Choroid plexus epithelial cell (primary cell): ENCODE data around the gene EIF1AY.

Experiments
- DNase-seq: peaks from one replicate; pipeline ENCODE4 v3.0.0-alpha.2; 2010; ENCODE audit warnings: low read depth
- H3K4me3 ChIP-seq: 2 replicates; pipeline ENCODE4 v1.5.1; 2011; ENCODE audit warnings: low read depth, mild to moderate bottlenecking, control low read depth, low read length, moderate library complexity
- CTCF ChIP-seq: conservative IDR thresholded peaks from 2 replicates; pipeline ENCODE4 v1.5.1; 2011; ENCODE audit warnings: low read depth, mild to moderate bottlenecking, control low read depth, inconsistent platforms, low read length, moderate library complexity

The EIF1AY gene

GRCh38 chrY:20578206-20578605 is 2.6 kb downstream of the EIF1AY start:
- DNase-seq = no peak
- H3K4me3 ChIP-seq = no peak overlapping the region
- TF ChIP-seq CTCF = no peak

GRCh38 chrY:20581687-20582086 is 6.1 kb downstream of the EIF1AY start:
- DNase-seq = no peak
- no peak for TF ChIP-seq CTCF
- H3K4me3 ChIP-seq = no peak overlapping the region

GRCh38 chrY:20586161-20586560 is 10.6 kb downstream of the EIF1AY start:
- DNase-seq = peak; percentile 18
- no peak overlapping the region for H3K4me3 ChIP-seq
- TF ChIP-seq CTCF = no peak
